ENCODE results near the gene UTP3.

- no peak for TF ChIP-seq CTCF (IDR thresholded peaks at IDR 0.05)
- no peak for TF ChIP-seq POLR2A (IDR thresholded peaks at IDR 0.05)
Observed at GRCh38 chr4:70737409-70737808, 49.1 kb downstream of the UTP3 start.

All from adrenal gland (tissue), 5 donors.